Neutrophil (primary cell): ENCODE data around the gene PBX3.

Experiments used
- H3K27ac ChIP-seq: fragments of 200-600 bp; sonication (generic); 2 replicates; pipeline ENCODE4 v1.5.1; 2016; ENCODE audit warnings: mild to moderate bottlenecking, moderate library complexity
- H3K27me3 ChIP-seq: fragments of 200-600 bp; sonication (generic); 2 replicates; pipeline ENCODE4 v1.6.0; 2016; ENCODE audit warnings: mild to moderate bottlenecking
- H3K36me3 ChIP-seq: fragments of 200-600 bp; sonication (generic); 2 replicates; pipeline ENCODE4 v1.5.1; 2017
- H3K4me1 ChIP-seq, 2 experiments: fragments of 200-600 bp in 1 of 2; sonication (generic) in 1 of 2; 1 replicate in 1 of 2; 2 replicates in 1 of 2; pipeline versions ENCODE4 v1.5.1 to v1.6.1; 2013 to 2016; ENCODE audit warnings: low read depth in 1 of 2, low read length in 1 of 2, mild to moderate bottlenecking in 1 of 2, moderate library complexity in 1 of 2; ENCODE audit not compliant: control insufficient read depth in 1 of 2, insufficient read depth in 1 of 2
- H3K4me3 ChIP-seq, 2 experiments: fragments of 200-600 bp in 1 of 2; sonication (generic) in 1 of 2; 1 replicate in 1 of 2; 2 replicates in 1 of 2; pipeline ENCODE4 v1.5.1; 2013 to 2016; ENCODE audit warnings: low read depth in 1 of 2, low read length in 1 of 2, mild to moderate bottlenecking in 1 of 2, moderate library complexity in 1 of 2
- H3K9me3 ChIP-seq: fragments of 200-600 bp; sonication (generic); 2 replicates; pipeline ENCODE4 v1.5.1; 2016
- CTCF ChIP-seq: fragments of 200-600 bp; sonication (generic); IDR thresholded peaks from 2 replicates; pipeline ENCODE4 v1.5.1; 2016; ENCODE audit warnings: antibody characterized with exemption

The PBX3 gene

GRCh38 chr9:125984461-125984860 lies 237.3 kb downstream of the PBX3 start:
- H3K9me3 ChIP-seq: peaks cover 6% of the 10 kb centered on the region
- H3K36me3 ChIP-seq: no peaks in the 10 kb centered on the region
- no peaks in the 10 kb centered on the region for H3K4me1 ChIP-seq
- H3K27ac ChIP-seq: no peak overlapping the region
- TF ChIP-seq CTCF: no peak
- peaks cover 6% of the 10 kb centered on the region for H3K27me3 ChIP-seq
- no peak overlapping the region for H3K4me3 ChIP-seq

DNA sequence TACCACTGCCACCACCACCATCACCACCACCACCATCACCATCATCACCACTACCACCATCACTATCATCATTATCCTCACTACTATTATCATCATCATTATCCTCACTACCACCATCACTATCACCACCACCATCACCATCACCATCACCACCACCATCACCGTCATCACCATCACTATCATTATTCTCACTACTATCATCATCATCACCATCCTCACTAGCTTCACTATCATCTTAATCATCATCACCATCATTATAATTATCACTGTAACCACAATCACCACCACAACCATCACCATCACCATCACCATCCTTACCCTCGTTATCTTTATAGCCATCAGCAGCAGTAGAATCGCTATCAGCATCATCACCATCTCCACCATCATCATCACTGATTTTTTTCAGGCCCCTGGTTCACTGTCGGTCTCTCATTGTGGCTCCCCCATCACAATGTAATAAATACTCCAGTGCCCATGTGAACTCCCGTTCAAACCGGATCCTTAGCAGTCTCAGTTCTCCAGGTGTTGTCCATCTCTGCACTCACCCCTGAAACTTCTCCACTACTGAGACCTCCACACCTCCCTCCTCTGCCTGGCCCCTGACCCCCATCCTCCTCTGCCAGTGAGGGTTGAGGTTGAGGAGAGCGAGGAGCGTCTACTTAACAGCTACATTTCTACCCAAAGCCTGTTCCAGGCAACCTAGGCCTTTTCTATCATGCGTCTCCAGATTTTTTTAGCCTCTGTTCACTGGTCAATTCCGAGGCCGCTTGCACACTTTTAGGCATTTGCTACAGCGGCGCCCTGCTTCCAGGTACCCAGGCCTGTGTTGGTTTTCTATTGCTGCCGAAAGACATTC lies 238.2 kb downstream of the PBX3 start:
- H3K27ac ChIP-seq: no peak overlapping the region
- no peak overlapping the region for H3K4me3 ChIP-seq
- H3K27me3 ChIP-seq: peaks cover 6% of the 10 kb centered on the region
- no peak for TF ChIP-seq CTCF
- no peaks in the 10 kb centered on the region for H3K36me3 ChIP-seq
- no peaks in the 10 kb centered on the region for H3K9me3 ChIP-seq
- no peaks in the 10 kb centered on the region for H3K4me1 ChIP-seq

DNA sequence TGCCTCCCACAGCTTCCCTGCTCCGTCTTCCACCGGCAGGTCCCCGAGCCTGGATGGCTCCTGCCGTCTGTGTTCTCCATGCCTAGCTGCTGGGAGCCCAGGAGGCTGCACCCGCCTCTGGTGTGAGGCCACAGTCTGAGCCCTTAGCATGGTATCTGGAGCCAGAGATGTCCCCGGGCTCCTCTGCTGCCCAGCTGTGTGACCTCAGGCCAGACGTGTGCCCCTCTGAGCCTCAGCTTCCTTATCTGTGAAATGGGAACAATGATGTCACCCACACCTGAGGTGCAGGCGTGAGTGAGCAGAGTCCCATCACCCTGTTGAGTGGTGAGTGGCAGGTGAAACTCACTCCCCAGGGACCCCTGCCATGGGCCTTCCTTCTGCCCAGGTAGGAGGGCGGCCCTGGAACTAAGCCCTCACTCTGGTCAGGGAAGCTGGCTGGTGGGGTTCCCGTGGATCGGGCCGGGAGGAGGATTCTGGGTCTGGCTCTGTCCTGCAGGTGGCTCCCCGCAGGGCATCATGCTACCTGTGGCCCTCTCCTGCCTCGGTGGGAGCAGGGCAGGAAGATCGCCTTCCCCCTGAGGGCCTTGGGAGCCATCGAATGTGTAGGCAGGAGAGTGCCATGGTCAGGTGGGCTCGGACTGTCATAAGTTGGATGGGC lies 239.0 kb downstream of the PBX3 start:
- Histone ChIP-seq H3K4me1 (no peaks in the 10 kb centered on the region), H3K27me3 (peaks cover 6% of the 10 kb centered on the region), H3K4me3 (no peak overlapping the region), H3K36me3 (no peaks in the 10 kb centered on the region), H3K9me3 (no peaks in the 10 kb centered on the region), H3K27ac (no peak overlapping the region)
- no peak for TF ChIP-seq CTCF

- Histone ChIP-seq H3K36me3 (no peaks in the 10 kb centered on the region), H3K4me1 (no peaks in the 10 kb centered on the region), H3K27ac (no peak overlapping the region), H3K27me3 (peaks cover 6% of the 10 kb centered on the region), H3K9me3 (no peaks in the 10 kb centered on the region), H3K4me3 (no peak overlapping the region)
- TF ChIP-seq CTCF: no peak
Measured at GRCh38 chr9:125986966-125987365, 239.8 kb downstream of the PBX3 start.

DNA sequence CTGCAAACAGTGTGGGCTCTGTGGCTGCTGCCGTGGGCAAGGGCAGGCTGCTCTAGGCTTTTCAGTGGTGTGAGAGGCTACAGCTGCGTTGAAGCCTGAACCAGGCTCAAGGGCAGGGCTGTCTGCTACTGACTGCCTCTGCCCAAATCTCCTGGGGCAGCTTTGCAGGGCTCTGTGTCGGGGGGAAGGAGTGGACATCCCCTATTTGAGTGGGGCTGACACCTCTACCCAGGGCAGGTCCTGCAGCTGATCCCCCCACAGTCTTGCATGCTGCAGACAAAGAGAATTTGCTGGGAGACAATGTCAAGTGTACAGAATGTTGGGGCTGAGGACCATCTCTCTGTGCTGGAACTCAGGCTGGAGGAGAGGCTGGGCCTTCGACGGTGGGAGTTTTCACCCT lies 240.2 kb downstream of the PBX3 start:
- Histone ChIP-seq H3K4me1 (no peaks in the 10 kb centered on the region), H3K27me3 (peaks cover 4% of the 10 kb centered on the region), H3K36me3 (no peaks in the 10 kb centered on the region), H3K4me3 (no peak overlapping the region), H3K9me3 (no peaks in the 10 kb centered on the region), H3K27ac (no peak overlapping the region)
- TF ChIP-seq CTCF: no peak
